Right ventricle myocardium inferior (tissue), 1 donor: ENCODE measurements around the gene FAAH. TPM values are rescaled to one million over a fixed set of nuclear protein-coding genes. Genes with fewer than 3 reads are reported as not detected.

ENCODE experiments used
- ATAC-seq: fragments of 200-7000 bp; cut with Tn5 transposase; one replicate; pipeline ENCODE4 v1.9.1; 2020; ENCODE audit warnings: mild to moderate bottlenecking, moderate library complexity
- DNase-seq: peaks from one replicate; pipeline ENCODE4 v3.0.0; 2021; ENCODE audit errors: missing footprints
- intact Hi-C: fragments of 100-400 bp; cut with DNase I; formaldehyde crosslinking; loops from one replicate; pipeline ENCODE4 v1.11.0; 2022
- total RNA-seq: library from RNA; stranded (reverse); fragmentation: NEBNext Ultra II Directional; extraction: Animal tissue kit (Norgen Biotek cat#: 25700); gene quantifications from one replicate; pipeline ENCODE4 v1.2.1, GENCODE V29; 2021
- donor health status: DM: no; HTN: yes; CAD: no; lungs with severe emphysema.

The FAAH gene
- total RNA-seq, 1 donor from 2014 or later = 5.5 TPM

DNA sequence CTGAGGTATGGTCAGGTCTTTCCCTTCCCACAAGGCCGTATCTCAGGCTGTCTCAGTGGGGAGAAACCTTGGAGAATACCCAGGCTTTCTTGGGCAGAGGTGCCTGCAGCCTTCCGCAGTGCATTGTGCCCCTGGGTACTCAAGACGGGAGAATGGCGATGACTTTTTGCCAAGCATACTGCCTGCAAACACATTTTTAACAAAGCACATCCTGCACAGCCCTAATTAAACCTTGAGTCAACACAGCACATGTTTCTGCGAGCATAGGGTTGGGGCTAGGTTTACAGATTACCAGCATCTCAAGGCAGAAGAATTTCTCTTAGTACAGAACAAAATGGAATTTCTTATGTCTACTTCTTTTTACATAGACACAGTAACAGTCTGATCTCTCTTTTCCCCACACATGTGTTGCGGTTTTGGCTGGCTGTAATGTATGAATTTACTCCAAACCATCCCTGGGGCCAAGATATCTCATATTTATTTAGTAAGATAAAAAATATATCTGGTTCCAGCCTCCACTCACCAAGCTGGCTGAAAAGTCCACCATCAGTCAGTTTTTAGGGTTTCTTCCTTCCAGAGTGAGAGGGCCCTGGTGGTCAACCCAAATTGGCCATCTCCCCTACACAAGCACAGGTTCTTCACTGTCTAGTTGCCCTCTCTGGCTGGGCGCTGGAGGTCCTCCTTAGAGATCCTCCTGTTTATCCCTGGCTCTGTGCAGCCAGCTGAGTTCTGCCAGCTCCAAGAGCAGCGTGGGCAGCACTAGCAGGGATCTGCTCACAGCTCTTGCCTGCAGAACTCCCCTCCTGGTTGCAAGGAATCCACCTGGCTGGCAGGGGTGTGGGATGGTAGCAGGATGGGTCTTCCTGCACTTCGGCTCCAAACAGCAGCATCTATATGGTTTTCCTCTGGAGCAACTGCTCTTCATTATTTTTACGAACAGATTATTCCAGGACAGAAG lies 2.6 kb downstream of the FAAH start:
- intact Hi-C loops = no loop called here
- no peak for DNase-seq
- ATAC-seq = no peak

DNA sequence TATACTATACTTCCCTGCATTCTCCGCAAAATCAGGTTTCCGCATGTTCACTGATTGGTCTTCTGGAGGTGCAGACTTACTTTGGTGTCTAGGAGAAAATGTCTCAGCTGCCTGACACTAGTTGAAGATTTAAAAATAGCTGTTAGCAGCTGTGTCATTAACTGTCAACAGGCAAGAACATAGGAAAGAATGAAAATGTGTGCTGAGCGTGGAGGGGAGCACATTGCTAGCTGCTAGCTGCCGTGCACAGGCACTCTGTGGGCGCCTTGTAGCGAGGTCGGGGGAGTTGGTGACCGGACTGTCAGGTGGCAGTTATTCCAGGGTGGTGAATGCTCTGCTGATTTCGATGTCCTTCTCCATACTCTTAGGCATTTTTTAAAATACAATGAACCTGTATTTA lies 5.2 kb downstream of the FAAH start:
- ATAC-seq = no peak
- DNase-seq = no peak
- intact Hi-C loops = no loop called here

DNA sequence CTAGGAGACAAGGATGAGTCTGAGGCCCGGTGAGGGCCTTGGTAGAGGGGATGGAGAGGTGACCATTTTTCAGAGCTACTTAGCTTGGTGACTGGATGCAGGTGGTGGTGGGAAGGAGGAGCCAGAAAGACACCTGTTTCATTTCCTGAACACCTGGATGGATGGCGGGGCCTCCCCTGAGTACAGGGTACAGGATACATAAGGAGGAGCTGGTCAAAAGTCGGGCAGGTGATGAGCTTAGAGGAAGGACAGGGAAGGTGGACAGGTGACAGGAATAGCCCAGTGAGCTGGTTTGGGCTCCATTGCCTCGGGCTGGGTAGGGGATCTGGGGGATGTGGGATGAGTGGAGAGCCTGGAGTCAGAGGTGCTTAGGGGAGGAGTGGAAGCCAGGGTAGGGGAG lies 6.3 kb downstream of the FAAH start:
- ATAC-seq = no peak
- DNase-seq = no peak
- intact Hi-C loops = no loop called here

DNA sequence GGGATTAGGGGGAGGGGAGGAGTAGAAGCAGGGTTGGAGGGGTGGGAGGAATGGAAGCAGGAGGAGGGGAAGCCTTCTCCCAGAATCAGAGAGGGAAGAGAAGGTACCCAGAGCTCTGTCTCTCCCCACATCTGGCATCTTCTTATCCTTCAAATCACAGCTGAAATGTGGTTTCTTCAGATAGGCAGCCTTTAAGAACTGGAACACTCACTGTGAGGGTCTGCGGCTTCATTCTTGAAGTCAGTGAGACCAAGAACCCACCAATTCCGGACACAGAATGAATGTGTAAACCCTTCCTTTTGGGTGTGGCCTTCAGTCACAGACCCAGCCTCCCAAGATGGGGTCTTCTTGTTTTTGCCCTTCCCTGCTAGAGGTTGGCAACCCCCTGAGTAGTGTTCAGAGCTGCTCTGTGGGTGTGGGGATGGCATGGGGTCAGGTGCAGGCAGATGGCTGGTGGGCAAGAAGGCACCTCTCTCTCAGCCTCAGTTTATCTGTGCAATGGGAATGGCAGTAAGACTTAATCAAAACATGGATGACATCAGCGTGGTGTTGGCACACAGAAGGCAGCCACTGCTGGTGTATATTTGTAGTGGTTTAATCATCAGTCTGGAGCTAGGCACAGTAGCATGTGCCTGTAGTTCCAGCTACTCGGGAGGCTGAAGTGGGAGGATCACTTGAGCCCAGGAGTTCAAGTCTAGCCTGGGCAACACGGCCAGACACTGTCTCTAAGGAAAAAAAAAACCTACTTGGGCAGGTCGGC lies 7.2 kb downstream of the FAAH start:
- no peak for DNase-seq
- no peak for ATAC-seq
- intact Hi-C loops = no loop called here

DNA sequence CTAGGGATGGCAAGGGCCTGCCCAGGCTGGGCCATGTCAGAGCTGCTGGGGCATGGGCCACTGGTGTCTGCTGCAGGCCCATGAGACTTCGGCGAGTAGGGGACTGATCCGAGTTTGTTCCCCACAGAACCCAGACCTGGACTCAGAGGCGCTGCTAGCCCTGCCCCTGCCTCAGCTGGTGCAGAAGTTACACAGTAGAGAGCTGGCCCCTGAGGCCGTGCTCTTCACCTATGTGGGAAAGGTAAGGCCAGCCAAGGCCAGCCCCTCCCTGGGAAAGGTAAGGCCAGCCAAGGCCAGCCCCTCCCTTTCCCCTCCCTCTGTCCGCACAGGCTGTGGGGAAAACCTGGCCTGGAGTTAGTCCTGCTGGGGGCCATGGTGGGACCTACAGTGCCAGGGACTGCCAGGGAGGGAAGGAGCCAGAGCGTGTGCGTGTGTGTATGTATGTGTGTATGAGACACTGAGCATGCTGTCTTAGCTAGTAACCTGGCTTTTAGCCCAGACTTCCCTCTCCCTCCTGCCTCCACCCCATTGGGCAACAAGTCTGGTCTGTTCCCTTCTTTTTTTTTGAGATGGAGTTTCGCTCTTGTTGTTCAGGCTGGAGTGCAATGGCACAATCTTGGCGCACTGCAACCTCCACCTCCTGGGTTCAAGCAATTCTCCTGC lies 8.0 kb downstream of the FAAH start:
- intact Hi-C loops = no loop called here
- DNase-seq = peak; percentile 77
- ATAC-seq = peak; percentile 73

DNA sequence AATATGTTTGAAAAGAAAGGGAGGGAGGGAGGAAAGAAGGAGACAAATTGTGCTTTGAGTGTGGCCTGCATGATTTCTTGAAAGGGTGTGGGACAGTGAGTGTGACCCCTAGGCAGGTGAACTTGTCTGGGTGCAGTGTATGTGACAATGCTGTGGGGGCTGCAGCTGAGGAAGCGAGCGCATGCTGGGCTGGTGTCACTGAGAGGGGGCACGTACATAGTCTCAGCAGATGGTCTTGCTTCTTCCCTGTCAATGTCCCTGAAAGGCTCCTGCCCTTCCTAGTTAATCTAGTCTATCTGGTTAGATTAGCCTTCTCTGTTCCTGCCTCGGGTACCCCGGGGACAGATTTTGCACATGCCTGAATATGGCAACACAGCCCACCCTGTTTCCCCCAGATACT lies 9.8 kb downstream of the FAAH start:
- intact Hi-C loops = no loop called here
- DNase-seq = no peak
- ATAC-seq = no peak

DNA sequence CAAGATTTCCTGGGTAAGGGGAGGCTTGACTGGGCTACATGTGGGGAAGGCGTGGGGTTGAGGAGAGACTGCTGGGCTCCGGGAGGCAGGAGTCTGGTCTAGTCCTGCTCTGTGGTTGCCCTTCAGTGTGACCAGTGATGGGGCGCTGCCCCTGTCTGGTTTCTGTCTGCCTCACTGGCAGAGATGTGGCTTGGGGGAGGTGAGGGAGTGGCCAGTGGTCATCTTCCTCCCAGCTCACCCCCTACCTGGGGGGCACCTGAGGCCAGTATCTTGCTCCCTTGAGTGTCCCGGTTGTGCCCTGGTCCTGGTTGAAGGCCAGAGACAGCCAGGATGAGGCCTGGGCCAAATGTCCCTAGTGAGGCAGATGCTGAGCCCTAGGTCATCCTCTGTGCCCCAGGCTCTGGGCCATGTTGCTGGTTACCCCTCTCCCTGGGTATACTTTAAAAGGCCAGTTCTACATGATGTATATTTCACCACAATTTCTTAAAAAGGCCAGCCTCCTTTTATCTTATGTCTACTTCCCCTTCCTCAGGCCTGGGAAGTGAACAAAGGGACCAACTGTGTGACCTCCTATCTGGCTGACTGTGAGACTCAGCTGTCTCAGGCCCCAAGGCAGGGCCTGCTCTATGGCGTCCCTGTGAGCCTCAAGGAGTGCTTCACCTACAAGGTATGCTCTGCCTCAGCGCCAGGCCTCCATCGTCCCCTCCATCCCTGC lies 10.5 kb downstream of the FAAH start:
- ATAC-seq = no peak
- intact Hi-C loops = no loop called here

DNA sequence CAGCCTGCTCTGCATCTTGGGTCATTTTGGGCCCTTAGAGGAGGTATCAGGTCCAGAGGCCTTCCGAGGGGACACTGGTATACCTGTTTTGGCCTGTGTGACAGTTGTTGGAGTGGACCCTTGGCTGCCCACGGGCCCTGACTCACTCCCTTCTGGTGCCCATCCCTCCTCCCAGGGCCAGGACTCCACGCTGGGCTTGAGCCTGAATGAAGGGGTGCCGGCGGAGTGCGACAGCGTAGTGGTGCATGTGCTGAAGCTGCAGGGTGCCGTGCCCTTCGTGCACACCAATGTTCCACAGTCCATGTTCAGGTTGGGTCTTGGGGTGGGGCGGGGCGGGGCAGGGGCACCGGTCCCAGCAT lies 11.1 kb downstream of the FAAH start:
- DNase-seq = no peak
- ATAC-seq = no peak
- intact Hi-C loops = no loop called here

More for the DNA sequence above, 10.5 kb downstream of the FAAH start:
- DNase-seq = no peak

DNA sequence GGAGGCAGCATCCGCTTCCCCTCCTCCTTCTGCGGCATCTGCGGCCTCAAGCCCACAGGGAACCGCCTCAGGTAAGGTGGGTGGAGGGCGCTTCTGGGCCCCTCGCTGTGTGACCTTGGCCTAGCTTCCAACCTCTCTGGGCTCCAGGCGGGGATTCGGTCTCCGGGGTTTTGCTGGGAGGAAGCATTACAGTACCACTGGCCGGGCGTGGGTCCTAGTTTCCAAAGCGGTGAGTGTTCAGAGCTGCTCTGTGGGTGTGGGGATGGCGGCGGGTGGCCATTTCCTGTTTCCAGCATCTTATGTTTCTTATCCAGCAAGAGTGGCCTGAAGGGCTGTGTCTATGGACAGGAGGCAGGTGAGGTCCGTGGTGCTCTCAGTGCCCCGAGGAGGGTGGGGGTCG lies 11.6 kb downstream of the FAAH start:
- ATAC-seq = no peak
- intact Hi-C loops = loop anchor here (2.0 kb wide), 1 partner anchor 123 kb away; no protein-coding TSS in a partner anchor
- no peak for DNase-seq

DNA sequence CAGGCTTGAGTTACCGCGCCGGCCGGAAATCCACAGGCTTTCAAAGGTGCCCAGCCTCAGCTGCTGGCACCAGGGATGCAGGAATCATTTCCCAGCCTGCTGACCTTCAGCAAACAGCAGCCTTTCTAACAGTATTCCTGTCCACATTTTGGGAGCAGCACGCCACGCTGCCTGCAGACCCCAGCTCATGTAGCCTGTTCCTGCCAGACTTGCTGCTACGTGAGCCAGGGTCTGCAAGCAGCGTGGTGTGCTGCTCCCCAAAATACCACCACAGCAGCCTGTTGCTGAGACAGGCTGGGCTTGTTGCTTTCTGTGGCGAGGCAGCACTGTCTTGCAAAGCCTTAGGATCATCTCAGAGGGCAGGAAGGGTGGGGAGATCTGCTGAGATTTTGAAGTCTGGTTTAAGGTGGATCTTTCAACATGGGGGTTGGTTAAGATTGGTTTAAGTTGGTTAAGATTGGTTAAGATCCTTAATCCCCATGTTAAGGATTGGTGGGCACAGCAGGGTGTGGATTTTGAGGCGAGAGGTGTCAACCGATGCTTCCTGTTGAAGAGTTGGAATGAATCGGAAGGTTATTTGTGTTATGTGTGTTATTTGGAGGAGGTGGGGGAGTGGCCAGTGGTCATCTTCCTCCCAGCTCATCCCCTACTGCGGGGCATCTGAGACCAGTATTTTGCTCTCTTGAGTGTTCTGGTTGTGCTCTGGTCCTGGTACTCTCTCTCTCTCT lies 12.9 kb downstream of the FAAH start:
- DNase-seq = no peak
- intact Hi-C loops = loop anchor here (2.0 kb wide), 1 partner anchor 122 kb away; no protein-coding TSS in a partner anchor
- ATAC-seq = no peak

DNA sequence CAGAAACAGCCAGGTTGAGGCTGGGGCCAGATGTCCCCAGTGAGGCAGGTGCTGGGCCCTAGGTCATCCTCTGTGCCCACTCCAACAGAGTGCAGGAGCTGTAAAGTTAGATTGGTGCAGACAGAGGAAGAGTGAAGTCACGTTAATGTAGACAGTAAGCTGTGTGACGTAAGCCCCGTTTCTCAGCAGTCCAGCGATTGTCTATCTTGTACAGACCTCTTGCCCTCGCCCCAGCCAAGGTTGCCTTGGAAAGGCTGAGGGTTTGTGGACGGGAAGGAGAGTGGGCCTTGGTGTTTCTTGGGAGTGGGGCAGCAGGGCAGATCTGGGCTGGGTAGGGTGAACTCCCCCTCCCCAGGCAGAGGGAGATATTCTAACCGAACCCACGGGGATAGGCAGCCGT lies 13.5 kb downstream of the FAAH start:
- ATAC-seq = no peak
- intact Hi-C loops = loop anchor here (2.0 kb wide), 1 partner anchor 121 kb away; no protein-coding TSS in a partner anchor
- DNase-seq = no peak

DNA sequence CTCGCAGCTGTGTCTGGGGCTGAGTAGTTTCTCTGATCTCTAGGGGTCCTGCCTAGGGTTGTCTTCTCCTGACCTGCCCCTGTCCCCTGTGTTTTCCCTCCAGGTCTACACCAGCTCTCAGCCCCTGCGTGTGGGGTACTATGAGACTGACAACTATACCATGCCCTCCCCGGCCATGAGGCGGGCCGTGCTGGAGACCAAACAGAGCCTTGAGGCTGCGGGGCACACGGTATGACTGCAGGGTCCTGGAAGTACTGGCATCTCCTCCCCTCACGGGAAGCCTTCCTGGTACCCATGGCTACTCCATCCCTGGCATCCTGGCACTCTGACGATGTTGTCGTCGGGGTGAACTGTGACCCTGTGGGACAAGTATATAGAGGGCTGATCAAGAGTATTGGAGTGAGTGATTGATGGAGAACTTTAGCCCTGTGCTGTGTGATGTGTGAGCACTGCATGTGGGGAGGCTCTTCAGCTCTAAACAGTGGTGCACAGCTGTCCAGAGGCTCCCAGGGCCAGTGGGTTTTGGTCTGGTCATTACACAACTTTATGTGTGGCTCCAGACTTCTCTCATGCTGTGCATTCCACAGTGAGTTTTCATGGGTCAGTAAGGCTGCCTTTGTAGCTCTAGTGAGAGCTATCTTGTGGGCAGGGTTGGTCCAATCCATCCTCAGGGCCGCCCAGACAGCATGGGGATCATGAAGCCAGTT lies 14.4 kb downstream of the FAAH start:
- ATAC-seq (no peak), DNase-seq (no peak)
- intact Hi-C loops = no loop called here

DNA sequence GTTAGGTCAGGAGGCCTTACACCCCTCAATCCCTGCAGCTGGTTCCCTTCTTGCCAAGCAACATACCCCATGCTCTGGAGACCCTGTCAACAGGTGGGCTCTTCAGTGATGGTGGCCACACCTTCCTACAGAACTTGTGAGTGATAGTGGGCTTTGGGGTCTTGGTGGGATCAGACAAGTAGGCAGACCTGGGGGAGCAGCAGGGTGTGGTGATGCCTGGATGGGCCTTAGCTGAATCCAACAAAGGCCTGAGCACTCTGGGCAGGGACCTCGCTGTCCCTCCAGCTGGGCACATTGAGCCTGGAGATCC lies 14.9 kb downstream of the FAAH start:
- ATAC-seq (no peak), DNase-seq (no peak)
- intact Hi-C loops = no loop called here

DNA sequence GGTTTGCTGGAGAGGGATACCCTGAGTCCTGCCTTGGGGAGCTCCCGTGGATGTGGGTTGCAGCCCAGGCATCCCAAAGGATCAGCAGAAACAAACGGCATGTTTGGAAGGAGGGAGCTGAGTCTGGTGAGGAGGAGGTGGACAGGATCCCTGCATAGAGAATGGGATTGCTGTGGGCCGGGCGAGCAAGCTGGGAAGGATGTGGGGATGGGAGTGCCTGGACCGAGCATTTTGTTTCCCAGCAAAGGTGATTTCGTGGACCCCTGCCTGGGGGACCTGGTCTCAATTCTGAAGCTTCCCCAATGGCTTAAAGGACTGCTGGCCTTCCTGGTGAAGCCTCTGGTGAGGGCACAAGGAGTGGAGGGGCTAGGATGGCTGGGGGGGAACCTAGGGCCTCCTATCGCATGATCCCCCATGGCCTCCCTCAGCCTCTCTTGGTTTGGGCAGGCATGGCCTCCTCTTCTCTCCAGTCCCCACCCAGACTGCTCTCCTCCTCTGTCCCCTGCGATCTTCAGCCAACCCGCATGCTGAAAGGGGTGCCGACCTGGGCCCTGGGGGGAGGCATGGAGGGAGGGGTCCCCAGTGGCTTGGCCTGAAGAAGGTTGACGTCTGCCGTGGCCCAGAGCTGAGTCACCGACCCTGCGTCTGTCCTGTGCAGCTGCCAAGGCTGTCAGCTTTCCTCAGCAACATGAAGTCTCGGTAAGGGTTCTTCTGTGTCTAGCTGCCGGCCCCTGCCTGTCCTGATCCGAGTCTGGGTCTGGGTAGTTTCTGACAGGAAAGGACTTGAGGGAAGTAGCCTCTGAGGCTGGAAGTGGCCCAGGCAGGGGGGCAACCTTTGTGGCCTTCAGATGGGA lies 16.3 kb downstream of the FAAH start:
- DNase-seq = no peak
- intact Hi-C loops = no loop called here
- no peak for ATAC-seq

DNA sequence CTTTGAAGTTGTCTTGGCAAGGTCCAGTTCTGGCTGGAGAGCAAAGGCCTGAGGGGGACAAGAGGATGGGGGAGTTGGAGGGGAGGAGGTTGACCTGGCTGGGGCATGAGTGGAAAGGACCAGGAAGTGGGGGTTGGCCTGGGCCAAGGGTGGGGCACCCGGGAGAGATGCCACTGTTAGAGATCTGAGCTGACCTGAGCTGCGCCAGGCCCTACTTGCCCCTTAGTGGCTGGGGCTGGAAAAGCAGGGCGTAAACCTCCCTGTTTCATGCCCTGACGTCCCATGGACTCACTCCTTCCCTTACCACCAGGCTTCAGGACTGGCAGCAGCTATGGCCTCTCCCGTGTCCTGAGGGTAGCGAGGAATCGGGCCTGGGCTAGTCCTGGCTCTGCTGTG lies 16.9 kb downstream of the FAAH start:
- intact Hi-C loops = no loop called here
- no peak for ATAC-seq
- DNase-seq = no peak

DNA sequence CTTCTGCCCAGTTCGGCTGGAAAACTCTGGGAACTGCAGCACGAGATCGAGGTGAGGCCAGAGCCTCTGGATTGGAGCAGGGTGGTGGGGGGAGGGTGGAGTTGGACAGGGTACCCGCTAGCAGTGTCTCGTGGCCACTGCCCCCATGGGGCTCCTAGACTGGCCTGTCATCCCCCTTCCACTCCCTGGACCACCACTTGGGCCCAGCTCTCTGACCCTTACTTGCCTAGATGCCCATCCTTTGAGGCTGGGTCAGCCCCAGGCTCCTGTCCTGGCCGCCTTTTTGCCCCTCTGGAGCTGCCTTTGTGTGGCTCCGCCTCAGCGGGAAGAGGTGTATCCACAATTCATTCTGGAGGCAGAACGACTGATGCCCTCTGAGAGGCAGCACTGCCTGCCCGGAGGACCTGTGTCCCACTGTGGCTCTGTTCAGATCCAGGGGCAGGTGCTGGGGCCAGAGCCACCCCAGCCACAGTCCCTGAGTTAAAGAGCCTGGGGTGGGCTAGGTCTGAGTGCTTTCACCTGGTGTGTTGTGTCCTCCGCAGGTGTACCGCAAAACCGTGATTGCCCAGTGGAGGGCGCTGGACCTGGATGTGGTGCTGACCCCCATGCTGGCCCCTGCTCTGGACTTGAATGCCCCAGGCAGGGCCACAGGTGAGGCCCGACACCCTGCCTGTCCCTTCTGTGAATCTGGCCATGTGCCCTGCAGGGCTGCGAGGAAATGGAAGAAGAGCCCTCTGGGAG lies 17.7 kb downstream of the FAAH start:
- intact Hi-C loops = no loop called here
- no peak for ATAC-seq
- no peak for DNase-seq
